Adipocyte (in vitro differentiated cells): ENCODE measurements around the gene MED27.

Experiments used
- DNase-seq: peaks from one replicate; pipeline ENCODE4 v3.0.0-alpha.2; 2015; ENCODE audit warnings: low read depth
- H3K27me3 ChIP-seq: replicated peaks from 2 replicates; pipeline ENCODE4 v1.7.0; 2013; ENCODE audit warnings: mild to moderate bottlenecking, low read length, moderate library complexity; ENCODE audit not compliant: control insufficient read depth, insufficient read depth
- H3K36me3 ChIP-seq: 2 replicates; pipeline ENCODE4 v1.7.0; 2013; ENCODE audit warnings: low read length, mild to moderate bottlenecking, moderate library complexity; ENCODE audit not compliant: control insufficient read depth, insufficient read depth, severe bottlenecking
- H3K4me1 ChIP-seq: 2 replicates; pipeline ENCODE4 v1.7.0; 2013; ENCODE audit warnings: mild to moderate bottlenecking, low read length, moderate library complexity; ENCODE audit not compliant: control insufficient read depth, insufficient read depth
- H3K4me3 ChIP-seq: 2 replicates; pipeline ENCODE4 v1.7.0; 2013; ENCODE audit warnings: mild to moderate bottlenecking, low read length, moderate library complexity
- H3K9ac ChIP-seq: 2 replicates; pipeline ENCODE4 v1.7.0; 2013; ENCODE audit warnings: mild to moderate bottlenecking, low read length, moderate library complexity
- H3K9me3 ChIP-seq: 2 replicates; pipeline ENCODE4 v1.7.0; 2013; ENCODE audit warnings: mild to moderate bottlenecking, low read length, moderate library complexity; ENCODE audit not compliant: control insufficient read depth

The MED27 gene

GRCh38 chr9:131845305-131846298 lies 234.1 kb downstream of the MED27 start:
- H3K36me3 ChIP-seq = no peaks in the 10 kb centered on the region
- no peaks in the 10 kb centered on the region for H3K4me1 ChIP-seq
- H3K9me3 ChIP-seq = peaks cover 5% of the 10 kb centered on the region
- DNase-seq = no peak
- H3K9ac ChIP-seq = no peak overlapping the region
- no peak overlapping the region for H3K4me3 ChIP-seq
- H3K27me3 ChIP-seq = peaks cover 35% of the 10 kb centered on the region

DNA sequence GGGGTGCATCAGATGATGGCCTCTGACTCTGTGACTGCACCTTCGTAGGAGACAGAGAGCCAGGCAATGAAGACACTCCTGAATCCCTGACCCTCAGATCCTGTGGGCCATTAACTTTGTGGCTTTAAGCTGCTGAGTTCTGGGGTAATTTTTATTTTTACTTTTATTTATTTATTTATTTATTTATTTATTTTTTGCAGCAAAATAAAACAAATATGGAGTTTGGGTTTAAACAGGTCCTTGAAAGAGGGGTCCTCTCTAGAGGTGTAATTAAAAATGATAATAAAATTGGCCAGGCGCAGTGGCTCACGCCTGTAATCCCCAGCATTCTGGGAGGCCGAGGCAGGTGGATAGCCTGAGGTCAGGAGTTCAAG lies 234.9 kb downstream of the MED27 start:
- no peak for DNase-seq
- H3K36me3 ChIP-seq = no peaks in the 10 kb centered on the region
- H3K4me3 ChIP-seq = no peak overlapping the region
- H3K9me3 ChIP-seq = peaks cover 5% of the 10 kb centered on the region
- H3K27me3 ChIP-seq = peaks cover 35% of the 10 kb centered on the region
- no peaks in the 10 kb centered on the region for H3K4me1 ChIP-seq
- no peak overlapping the region for H3K9ac ChIP-seq

DNA sequence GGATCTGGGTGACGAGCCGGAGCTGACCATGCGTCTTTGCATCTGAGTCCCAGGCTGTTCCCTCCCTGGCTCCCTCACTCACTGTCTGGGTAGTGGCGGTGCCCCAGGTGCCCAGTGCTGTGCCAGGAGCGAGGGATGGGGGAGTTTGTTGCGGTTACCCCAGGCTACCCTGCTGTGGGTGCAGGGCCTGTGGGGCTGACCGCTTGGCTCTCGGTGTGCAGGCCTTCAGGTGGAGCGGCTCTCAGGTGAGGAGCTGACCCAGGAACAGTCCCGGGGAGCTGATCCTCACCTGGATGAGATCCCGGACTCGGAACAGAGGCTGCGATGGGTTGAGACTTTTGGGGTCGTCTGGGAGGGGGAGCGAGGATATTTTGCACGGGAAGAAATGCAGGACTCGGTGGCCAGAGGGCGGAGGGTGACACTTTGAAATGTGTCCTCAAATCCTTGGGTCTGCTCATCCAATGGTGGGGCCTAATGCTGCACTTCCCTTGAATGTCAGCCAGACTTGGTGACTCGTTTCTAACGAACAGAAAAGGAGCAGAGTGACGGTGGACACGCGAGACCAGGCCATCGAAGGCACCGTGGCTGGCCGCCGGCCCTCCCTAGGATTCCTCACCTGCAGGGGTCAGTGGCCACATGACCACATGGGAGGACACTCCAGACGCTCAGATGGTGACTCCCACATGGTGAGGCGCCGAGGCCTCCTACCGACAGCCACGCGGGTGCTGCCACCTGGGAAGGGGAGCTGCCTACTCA lies 235.5 kb downstream of the MED27 start:
- Histone ChIP-seq H3K4me3 (no peak overlapping the region), H3K36me3 (no peaks in the 10 kb centered on the region), H3K27me3 (peaks cover 38% of the 10 kb centered on the region), H3K9me3 (peaks cover 5% of the 10 kb centered on the region), H3K9ac (no peak overlapping the region), H3K4me1 (no peaks in the 10 kb centered on the region)
- no peak for DNase-seq

GRCh38 chr9:131841765-131842318 lies 237.8 kb downstream of the MED27 start:
- no peaks in the 10 kb centered on the region for H3K36me3 ChIP-seq
- no peak for DNase-seq
- no peak overlapping the region for H3K9ac ChIP-seq
- H3K4me1 ChIP-seq = no peaks in the 10 kb centered on the region
- H3K9me3 ChIP-seq = peaks cover 5% of the 10 kb centered on the region
- peaks cover 46% of the 10 kb centered on the region for H3K27me3 ChIP-seq
- no peak overlapping the region for H3K4me3 ChIP-seq

- no peaks in the 10 kb centered on the region for H3K36me3 ChIP-seq
- no peak overlapping the region for H3K9ac ChIP-seq
- H3K4me3 ChIP-seq = no peak overlapping the region
- H3K9me3 ChIP-seq = no peaks in the 10 kb centered on the region
- H3K27me3 ChIP-seq = peaks cover 44% of the 10 kb centered on the region
- DNase-seq = no peak
- H3K4me1 ChIP-seq = no peaks in the 10 kb centered on the region
Observed at GRCh38 chr9:131840751-131841702, 238.6 kb downstream of the MED27 start.

GRCh38 chr9:131840220-131840619 lies 239.4 kb downstream of the MED27 start:
- Histone ChIP-seq H3K4me3 (no peak overlapping the region), H3K36me3 (no peaks in the 10 kb centered on the region), H3K9me3 (no peaks in the 10 kb centered on the region), H3K9ac (no peak overlapping the region), H3K27me3 (peaks cover 45% of the 10 kb centered on the region), H3K4me1 (no peaks in the 10 kb centered on the region)
- DNase-seq = no peak

GRCh38 chr9:131839281-131840084 lies 240.2 kb downstream of the MED27 start:
- Histone ChIP-seq H3K9ac (no peak overlapping the region), H3K4me3 (no peak overlapping the region), H3K9me3 (no peaks in the 10 kb centered on the region), H3K27me3 (peaks cover 45% of the 10 kb centered on the region), H3K36me3 (no peaks in the 10 kb centered on the region), H3K4me1 (no peaks in the 10 kb centered on the region)
- DNase-seq = peak; percentile 82

DNA sequence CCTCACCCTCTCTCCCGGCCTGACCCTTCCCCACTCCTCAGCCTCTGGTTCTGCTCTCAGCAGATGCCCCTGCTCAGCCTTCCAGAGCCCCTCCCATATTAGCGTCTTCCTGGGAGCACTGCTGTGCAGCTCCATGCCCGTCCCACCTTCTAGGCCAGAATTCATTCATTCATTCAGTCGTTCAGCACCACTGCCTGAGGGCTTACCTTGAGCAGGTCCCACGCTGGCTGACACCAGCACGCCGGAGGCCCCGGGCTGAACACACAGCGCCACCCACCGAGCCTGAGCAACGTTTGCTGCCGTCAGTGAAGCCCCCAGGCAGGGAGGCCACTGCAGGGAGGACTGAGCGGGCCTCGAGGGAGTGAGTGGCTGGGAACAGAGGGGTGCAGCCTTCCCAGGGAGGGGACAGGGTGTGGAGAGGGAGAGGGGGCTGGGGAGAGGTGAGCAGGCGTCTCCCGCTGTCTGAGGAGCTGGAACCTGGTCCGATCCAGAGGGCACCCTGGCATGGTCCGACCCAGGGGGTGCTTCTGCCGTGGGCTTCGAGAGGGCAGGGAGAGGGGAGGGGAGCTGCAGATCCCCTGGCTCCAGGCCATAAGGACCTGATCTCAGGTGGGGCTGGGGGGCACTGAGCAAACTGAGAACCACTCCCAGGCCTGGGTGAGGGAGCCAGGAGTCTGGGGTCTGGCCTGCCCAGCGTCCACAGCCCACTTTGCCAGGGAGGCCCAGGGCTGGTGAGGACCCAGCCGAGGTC lies 241.0 kb downstream of the MED27 start:
- no peak for DNase-seq
- peaks cover 8% of the 10 kb centered on the region for H3K9me3 ChIP-seq
- peaks cover 38% of the 10 kb centered on the region for H3K27me3 ChIP-seq
- H3K9ac ChIP-seq = no peak overlapping the region
- no peaks in the 10 kb centered on the region for H3K36me3 ChIP-seq
- no peak overlapping the region for H3K4me3 ChIP-seq
- no peaks in the 10 kb centered on the region for H3K4me1 ChIP-seq

- H3K27me3 ChIP-seq = peaks cover 37% of the 10 kb centered on the region
- no peak overlapping the region for H3K9ac ChIP-seq
- no peaks in the 10 kb centered on the region for H3K4me1 ChIP-seq
- DNase-seq = no peak
- peaks cover 15% of the 10 kb centered on the region for H3K9me3 ChIP-seq
- no peak overlapping the region for H3K4me3 ChIP-seq
- no peaks in the 10 kb centered on the region for H3K36me3 ChIP-seq
Observed at GRCh38 chr9:131837836-131838235, 241.8 kb downstream of the MED27 start.
